Brain pericyte (primary cell): Measurements from ENCODE around the gene ELOA.
"Not testable (repeated sequence)": the region's sequence is repeated elsewhere in the genome, so short reads cannot be mapped to it uniquely, and the experiment has no call there.

Experiments
- DNase-seq: peaks from one replicate; pipeline ENCODE4 v3.0.0-alpha.2; 2012; ENCODE audit warnings: low read depth, low spot score

Gene ELOA

GRCh38 chr1:23736437-23737134, 6.7 kb upstream of the ELOA start:
- DNase-seq: no peak

- no peak for DNase-seq
Measured at GRCh38 chr1:23741609-23742008, 1.7 kb upstream of the ELOA start.

DNA sequence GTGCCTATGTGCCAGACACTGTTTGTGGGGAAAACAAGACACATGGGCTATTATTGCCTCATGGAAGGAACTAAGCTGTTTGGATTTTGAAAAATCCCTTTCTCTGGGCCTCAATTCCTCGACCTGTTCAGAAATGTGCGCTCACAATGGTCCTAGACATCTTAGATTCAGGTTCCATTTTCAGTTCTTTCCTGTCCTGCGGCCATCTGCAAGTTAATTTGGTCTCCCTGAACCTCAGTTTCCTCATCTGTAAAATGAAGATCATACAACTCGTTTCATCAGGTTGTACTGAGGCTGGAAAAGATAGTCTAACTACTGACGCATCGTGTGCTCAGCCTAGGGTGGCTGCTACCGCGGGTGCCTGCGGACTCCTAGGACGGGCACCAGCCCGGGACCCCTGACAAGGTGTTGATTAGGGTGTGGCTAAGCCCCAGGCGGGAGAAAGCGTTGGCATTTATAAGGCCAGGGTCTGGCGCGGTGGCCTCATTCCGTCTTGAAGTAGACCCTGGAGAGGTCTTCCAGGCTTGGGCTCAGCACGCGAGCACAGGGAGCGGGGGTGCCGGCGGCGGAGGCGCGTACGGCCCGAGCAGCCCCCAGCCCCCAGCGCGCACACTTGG, 493 bp upstream of the ELOA start:
- DNase-seq: no peak

DNA sequence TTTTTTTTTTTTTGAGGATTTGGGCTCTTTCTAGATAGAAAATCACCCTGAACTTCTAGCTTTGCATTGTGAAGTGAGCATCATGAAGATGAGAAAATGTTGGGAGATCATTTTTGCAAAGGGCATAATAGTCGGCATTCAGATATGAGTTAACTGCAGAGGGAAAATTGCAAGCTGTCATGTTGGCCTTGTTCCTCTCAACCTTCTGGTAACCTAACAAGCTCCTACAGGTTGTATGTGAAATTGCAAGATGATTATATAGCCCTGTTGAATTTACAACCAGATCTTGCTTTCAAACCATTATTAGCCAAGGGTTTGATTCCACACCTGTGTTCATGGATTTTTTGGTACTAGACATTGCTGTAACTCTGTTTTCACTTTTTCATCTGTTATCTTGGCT, 2.2 kb downstream of the ELOA start:
- DNase-seq: no peak

- no peak for DNase-seq
Measured at GRCh38 chr1:23748016-23748415, 4.7 kb downstream of the ELOA start.

DNA sequence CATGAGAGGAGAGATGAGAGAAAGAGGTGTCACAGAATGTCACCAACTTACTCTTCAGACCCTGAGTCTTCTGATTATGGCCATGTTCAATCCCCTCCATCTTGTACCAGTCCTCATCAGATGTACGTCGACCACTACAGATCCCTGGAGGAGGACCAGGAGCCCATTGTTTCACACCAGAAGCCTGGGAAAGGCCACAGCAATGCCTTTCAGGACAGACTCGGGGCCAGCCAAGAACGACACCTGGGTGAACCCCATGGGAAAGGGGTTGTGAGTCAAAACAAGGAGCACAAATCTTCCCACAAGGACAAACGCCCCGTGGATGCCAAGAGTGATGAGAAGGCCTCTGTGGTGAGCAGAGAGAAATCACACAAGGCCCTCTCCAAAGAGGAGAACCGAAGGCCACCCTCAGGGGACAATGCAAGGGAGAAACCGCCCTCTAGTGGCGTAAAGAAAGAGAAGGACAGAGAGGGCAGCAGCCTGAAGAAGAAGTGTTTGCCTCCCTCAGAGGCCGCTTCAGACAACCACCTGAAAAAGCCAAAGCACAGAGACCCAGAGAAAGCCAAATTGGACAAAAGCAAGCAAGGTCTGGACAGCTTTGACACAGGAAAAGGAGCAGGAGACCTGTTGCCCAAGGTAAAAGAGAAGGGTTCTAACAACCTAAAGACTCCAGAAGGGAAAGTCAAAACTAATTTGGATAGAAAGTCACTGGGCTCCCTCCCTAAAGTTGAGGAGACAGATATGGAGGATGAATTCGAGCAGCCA, 8.0 kb downstream of the ELOA start:
- DNase-seq: no peak

DNA sequence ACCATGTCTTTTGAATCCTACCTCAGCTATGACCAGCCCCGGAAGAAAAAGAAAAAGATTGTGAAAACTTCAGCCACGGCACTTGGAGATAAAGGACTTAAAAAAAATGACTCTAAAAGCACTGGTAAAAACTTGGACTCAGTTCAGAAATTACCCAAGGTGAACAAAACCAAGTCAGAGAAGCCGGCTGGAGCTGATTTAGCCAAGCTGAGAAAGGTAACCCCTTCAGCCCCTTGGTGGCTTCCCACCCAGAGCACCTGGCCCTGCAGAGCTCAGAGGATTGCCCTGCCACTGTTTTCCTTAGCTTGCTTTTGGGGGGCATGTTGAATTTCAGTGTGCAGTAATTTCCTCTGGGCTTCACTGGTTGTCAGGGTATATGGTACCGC, 8.5 kb downstream of the ELOA start:
- DNase-seq: no peak

DNA sequence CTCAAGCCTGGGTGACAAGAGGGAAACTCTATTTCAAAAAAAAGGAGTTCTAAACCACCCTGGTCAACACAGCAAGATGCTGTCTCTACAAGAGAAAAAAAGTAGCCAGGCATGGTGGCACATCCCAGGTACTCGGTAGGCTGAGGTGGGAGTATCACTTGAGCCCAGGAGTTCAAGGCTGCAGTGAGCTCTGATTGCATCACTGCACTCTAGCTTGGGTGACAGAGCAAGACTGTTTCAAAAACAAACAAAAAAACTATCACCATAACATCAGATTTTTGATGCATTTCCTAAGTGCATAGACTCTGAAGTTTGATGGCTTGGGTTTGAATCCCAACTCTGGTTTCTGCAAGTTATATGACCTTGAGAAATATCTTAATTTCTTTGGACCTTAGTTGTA, 9.6 kb downstream of the ELOA start:
- DNase-seq: no peak

- no peak for DNase-seq
Measured at GRCh38 chr1:23756676-23757075, 13.4 kb downstream of the ELOA start.

- DNase-seq: no peak
Measured at GRCh38 chr1:23757812-23758211, 14.5 kb downstream of the ELOA start.

- no peak for DNase-seq
Measured at GRCh38 chr1:23759277-23759676, 16.0 kb downstream of the ELOA start.

DNA sequence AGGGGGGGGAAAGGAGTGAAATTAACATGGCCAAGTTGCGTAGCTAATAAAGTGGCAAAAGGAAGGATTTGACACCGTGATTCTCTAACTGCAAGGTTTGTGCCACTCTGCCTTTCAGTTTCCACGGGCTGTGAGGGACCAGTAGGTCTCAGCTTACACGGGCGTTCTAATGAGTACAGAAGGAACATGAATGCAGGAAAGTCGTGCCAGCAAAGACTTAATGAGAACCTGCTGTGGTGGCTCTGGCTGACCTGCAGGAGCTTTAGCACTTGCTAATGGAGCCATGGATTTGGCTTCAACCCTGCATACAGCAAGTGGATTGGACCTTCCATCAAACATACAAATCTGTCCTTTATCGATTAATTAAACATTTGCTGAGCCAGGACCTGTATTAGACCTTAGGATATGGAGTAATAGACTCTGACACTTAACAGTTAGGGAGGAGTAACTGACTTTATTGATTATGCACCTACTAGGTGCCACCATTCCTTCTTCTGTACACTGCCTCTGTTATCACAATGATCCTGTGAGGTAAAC, 19.8 kb downstream of the ELOA start:
- no peak for DNase-seq

GRCh38 chr1:23768733-23769132, 25.5 kb downstream of the ELOA start:
- DNase-seq: no peak

GRCh38 chr1:23772049-23772853, 29.0 kb downstream of the ELOA start:
- DNase-seq: peak; percentile 41

GRCh38 chr1:23772854-23773242, 29.6 kb downstream of the ELOA start:
- no peak for DNase-seq

GRCh38 chr1:23774174-23774880, 31.1 kb downstream of the ELOA start:
- DNase-seq: no peak

- no peak for DNase-seq
Measured at GRCh38 chr1:23776217-23776616, 32.9 kb downstream of the ELOA start.

DNA sequence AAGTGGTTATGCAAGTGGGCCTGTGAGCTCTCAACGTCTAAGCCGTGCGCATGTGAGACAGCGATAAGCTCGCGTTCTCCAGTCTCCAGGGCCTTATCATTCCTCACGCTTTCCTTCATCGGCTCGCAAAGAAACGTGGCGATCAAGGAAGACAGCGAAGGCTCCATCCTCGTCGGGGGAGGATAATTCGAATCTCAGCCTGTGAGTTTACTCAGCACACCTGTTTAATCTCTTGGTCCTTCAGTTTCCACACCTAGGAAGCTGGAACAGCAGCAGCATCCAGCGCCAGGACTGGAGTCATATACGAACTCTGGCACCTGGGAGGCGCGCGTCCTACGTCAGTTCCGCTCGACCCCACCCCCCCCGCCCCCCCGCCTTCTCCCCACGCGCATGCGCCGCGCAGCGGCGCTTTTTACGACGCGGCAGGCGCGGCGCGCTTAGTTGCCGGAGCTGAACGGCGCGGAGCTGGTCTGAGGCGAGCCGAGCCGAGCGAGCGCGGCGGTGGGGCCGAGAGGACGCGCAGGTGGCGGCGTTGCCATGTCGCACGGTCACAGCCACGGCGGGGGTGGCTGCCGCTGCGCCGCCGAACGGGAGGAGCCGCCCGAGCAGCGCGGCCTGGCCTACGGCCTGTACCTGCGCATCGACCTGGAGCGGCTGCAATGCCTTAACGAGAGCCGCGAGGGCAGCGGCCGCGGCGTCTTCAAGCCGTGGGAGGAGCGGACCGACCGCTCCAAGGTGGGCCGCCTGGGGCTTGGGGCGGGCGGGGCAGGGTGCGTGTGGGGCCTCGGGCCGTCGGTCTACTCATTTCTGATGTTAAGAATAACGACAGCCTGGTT, 34.9 kb downstream of the ELOA start, which contains the start of gene PITHD1:
PITHD1 (plus strand) TSS at position 440 of the 836 bp plus-strand sequence; CDS start at position 538, 98 bp downstream.
- no peak for DNase-seq

DNA sequence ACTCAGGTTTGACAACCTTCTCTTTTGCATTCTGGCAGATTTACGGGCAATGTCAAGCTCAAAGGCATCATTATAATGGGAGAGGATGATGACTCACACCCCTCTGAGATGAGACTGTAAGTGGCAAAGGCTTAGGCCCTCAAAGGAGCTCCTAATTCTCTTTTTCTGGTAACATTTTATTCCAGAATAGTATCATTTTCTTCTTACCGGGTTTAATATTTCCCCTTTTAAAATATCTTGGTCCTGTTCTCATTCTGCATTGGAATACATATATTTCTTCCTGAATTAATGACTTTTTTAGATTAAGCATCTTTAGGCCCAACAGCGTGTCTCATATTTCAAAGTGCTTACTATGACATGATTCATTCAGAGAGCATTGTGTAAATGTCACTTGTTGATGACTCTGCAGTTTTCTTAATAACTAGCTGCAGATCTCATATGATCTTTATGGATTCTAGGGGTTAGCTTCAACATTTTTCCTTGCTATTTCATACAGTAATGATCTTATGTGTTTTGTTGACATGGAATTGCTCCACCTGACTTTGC, 36.6 kb downstream of the ELOA start:
- no peak for DNase-seq

DNA sequence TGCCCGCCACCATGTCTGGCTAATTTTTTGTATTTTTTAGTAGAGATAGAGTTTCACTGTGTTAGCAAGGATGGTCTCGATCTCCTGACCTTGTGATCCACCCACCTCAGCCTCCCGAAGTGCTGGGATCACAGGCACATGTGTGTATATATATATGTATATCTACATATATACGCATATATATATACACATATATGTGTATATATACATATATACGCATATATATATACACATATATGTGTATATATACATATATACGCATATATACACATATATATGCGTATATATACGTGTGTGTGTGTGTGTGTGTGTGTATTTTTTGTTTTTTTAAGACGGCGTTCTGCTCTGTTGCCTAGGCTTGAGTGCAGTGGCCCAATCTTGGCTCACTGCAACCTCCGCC, 39.9 kb downstream of the ELOA start:
- not testable (repeated sequence) for DNase-seq
